ENCODE data around the gene NOL4L. TPM values are rescaled to one million over a fixed set of nuclear protein-coding genes. Genes with fewer than 3 reads are reported as not detected.
A peak's percentile ranks its signal among the peaks of the same experiment; 100 is the strongest.

The NOL4L gene
- total and polyA plus RNA-seq, 2 experiments from 2014 or later, result 38.8 to 39.2 TPM

- no peak for TF ChIP-seq ETS1 (IDR thresholded peaks at IDR 0.05)
- TF ChIP-seq REST (IDR thresholded peaks at IDR 0.05; ENCODE audit: unreplicated experiment), result no peak
- TF ChIP-seq, protein P1, sequence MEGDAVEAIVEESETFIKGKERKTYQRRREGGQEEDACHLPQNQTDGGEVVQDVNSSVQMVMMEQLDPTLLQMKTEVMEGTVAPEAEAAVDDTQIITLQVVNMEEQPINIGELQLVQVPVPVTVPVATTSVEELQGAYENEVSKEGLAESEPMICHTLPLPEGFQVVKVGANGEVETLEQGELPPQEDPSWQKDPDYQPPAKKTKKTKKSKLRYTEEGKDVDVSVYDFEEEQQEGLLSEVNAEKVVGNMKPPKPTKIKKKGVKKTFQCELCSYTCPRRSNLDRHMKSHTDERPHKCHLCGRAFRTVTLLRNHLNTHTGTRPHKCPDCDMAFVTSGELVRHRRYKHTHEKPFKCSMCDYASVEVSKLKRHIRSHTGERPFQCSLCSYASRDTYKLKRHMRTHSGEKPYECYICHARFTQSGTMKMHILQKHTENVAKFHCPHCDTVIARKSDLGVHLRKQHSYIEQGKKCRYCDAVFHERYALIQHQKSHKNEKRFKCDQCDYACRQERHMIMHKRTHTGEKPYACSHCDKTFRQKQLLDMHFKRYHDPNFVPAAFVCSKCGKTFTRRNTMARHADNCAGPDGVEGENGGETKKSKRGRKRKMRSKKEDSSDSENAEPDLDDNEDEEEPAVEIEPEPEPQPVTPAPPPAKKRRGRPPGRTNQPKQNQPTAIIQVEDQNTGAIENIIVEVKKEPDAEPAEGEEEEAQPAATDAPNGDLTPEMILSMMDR (conservative IDR thresholded peaks at IDR 0.05; ENCODE audit: low read depth in 2 of 2), result no peak
- no peak for TF ChIP-seq JUNB (IDR thresholded peaks at IDR 0.05; ENCODE audit: unreplicated experiment)
- TF ChIP-seq NANOG (IDR thresholded peaks at IDR 0.05; ENCODE audit: borderline replicate concordance), result no peak
- no peak for TF ChIP-seq EZH2 (IDR thresholded peaks at IDR 0.05; ENCODE audit: low read depth, unreplicated experiment)
These were observed 68.3 kb downstream of the NOL4L start (continued) for GRCh38 chr20:32516583-32517517.

GRCh38 chr20:32515631-32516101 is 69.5 kb downstream of the NOL4L start:
- Mint-ChIP-seq H3K27ac (no peak overlapping the region), H3K4me3 (no peak overlapping the region), H3K36me3 (ENCODE audit: low read depth) (no peaks in the 10 kb centered on the region), H3K27me3 (ENCODE audit: insufficient read depth, low read depth, poor library complexity) (peaks cover 10% of the 10 kb centered on the region), H3K4me1 (peaks cover 12% of the 10 kb centered on the region), H3K9me3 (no peaks in the 10 kb centered on the region)
- H3K4me3 ChIP-seq, result no peak overlapping the region
- no peaks in the 10 kb centered on the region for H4K20me1 ChIP-seq (replicated peaks; ENCODE audit: insufficient read depth)
- no peak overlapping the region for H3K27ac ChIP-seq (ENCODE audit: low read depth)
- no peak overlapping the region for H3K4me2 ChIP-seq
- no peaks in the 10 kb centered on the region for H3K36me3 ChIP-seq (ENCODE audit: insufficient read depth)
- H3K9me2 ChIP-seq (ENCODE audit: insufficient read depth), result no peaks in the 10 kb centered on the region; the same call in 1 of the 2 replicates
- H3K79me2 ChIP-seq (replicated peaks; ENCODE audit: insufficient read depth), result no peaks in the 10 kb centered on the region
- no peak overlapping the region for H2AFZ ChIP-seq
- H3K27me3 ChIP-seq (ENCODE audit: insufficient read depth), result no peaks in the 10 kb centered on the region
- TF ChIP-seq, protein P1 (conservative IDR thresholded peaks at IDR 0.05; ENCODE audit: low read depth in 2 of 2), result peak in 1 of 2 experiments; percentile 30; a peak in 1 of 4 replicates
- no peak for TF ChIP-seq JUNB (IDR thresholded peaks at IDR 0.05; ENCODE audit: unreplicated experiment)
- ATAC-seq (no peak), DNase-seq (ENCODE audit: low spot score) (no peak)
- 0 out of 2 replicates have a peak, but pooled peaks cover 2% of the 10 kb centered on the region for H3F3A ChIP-seq (replicated peaks; ENCODE audit: low read depth)
- peaks cover 10% of the 10 kb centered on the region for H3K4me1 ChIP-seq (ENCODE audit: insufficient read depth)

Data from GM23338 (cell line).